ENCODE measurements around the gene MTCL1.

MTCL1 gene

DNA sequence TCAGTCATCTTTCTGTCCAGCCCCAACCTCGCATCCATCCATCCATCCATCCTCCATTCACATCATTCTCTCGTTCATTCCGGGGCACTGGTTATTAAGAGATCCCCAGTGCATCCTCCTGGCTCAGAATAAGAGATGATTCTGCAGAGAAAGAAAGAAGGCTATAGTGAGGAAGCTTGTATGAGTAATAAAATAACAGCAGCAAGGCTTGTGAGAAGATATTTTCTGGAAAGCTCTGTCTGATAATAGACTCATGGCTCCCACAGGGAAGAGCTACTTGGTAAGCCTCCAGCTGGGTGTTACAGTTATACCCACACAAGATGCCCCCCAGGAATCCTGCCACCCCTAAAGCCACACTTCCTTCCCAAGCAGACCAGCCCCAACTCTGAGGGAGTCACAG, 143.2 kb downstream of the MTCL1 start:
- TF ChIP-seq, protein P1, sequence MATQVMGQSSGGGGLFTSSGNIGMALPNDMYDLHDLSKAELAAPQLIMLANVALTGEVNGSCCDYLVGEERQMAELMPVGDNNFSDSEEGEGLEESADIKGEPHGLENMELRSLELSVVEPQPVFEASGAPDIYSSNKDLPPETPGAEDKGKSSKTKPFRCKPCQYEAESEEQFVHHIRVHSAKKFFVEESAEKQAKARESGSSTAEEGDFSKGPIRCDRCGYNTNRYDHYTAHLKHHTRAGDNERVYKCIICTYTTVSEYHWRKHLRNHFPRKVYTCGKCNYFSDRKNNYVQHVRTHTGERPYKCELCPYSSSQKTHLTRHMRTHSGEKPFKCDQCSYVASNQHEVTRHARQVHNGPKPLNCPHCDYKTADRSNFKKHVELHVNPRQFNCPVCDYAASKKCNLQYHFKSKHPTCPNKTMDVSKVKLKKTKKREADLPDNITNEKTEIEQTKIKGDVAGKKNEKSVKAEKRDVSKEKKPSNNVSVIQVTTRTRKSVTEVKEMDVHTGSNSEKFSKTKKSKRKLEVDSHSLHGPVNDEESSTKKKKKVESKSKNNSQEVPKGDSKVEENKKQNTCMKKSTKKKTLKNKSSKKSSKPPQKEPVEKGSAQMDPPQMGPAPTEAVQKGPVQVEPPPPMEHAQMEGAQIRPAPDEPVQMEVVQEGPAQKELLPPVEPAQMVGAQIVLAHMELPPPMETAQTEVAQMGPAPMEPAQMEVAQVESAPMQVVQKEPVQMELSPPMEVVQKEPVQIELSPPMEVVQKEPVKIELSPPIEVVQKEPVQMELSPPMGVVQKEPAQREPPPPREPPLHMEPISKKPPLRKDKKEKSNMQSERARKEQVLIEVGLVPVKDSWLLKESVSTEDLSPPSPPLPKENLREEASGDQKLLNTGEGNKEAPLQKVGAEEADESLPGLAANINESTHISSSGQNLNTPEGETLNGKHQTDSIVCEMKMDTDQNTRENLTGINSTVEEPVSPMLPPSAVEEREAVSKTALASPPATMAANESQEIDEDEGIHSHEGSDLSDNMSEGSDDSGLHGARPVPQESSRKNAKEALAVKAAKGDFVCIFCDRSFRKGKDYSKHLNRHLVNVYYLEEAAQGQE (IDR thresholded peaks at IDR 0.05; ENCODE audit: insufficient read depth in 1 of 2, low read depth in 2 of 2, low read length in 2 of 2): no peak
- no peak for TF ChIP-seq TAF1 (IDR thresholded peaks at IDR 0.05; ENCODE audit: borderline replicate concordance, insufficient read depth, low read length)

DNA sequence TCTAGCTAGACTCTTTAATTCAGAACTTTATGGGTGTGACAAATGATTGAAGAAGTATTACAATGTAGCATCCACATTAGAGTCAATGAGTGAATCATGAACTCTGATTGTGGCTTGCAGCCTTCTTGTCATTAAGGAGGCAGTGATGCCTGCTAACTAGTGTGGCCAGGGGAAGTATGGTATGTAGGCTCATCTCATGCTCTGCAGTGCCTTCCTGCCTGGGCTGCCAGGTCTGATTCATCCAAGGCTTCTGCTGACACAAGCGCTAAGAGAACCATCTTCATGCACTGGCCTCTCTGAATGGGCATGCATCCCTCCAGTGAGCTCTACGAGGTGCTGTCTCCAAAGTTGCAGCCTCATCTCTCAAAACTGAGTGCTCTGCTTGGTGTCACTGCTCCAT, 144.3 kb downstream of the MTCL1 start:
- no peak for TF ChIP-seq FOXP2 (optimal IDR thresholded peaks at IDR 0.05; ENCODE audit: borderline replicate concordance, extremely low read depth, extremely low read length, insufficient read depth)

DNA sequence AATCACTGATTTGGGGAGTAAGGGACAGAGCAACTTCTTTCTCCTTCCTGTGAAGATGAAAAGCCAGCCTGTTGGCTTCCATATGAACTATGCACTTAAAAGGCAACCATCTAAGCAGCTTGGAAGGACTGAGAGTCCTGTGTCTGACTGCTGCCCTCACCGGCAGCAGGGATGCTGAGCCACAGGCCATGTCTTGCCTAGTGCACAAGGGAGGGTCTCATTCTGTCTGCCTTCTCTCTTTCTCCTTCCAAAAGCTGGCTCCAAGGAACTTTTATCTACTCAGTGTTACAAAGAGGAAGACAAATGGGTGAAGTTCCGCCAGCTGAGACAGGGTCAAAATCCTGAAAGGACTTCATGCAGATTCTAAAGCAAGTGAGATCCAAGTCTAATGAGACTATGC, 146.3 kb downstream of the MTCL1 start:
- TF ChIP-seq SIN3A (IDR thresholded peaks at IDR 0.05; ENCODE audit: borderline replicate concordance, insufficient read depth, low read length) (no peak), POLR2AphosphoS5 (IDR thresholded peaks at IDR 0.05; ENCODE audit: low read depth, low read length) (no peak), TAF1 (IDR thresholded peaks at IDR 0.05; ENCODE audit: borderline replicate concordance, insufficient read depth, low read length) (no peak)
- TF ChIP-seq, protein P1 (IDR thresholded peaks at IDR 0.05; ENCODE audit: insufficient read depth in 1 of 2, low read depth in 2 of 2, low read length in 2 of 2): no peak

DNA sequence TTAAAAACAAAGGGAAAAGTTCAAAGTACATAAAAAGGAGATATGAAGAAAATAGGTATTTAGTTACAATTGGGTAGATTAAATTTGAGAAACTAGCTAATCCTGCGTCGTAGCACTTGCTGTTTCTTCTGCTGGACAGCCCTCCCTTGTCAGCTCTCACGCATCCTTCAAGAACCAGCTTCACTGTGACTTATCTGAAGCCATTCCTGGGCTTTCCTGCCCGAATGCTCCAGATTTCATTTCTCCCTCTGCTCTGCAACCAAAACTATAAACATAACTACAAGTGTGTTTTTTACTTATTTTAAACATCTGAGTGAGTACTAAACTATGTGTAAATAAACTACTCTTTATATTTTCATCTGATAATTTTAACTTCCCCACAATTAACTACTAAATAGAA, 149.2 kb downstream of the MTCL1 start:
- TF ChIP-seq POLR2AphosphoS5 (IDR thresholded peaks at IDR 0.05; ENCODE audit: low read depth, low read length): no peak
- TF ChIP-seq, protein P1 (IDR thresholded peaks at IDR 0.05; ENCODE audit: insufficient read depth in 1 of 2, low read depth in 2 of 2, low read length in 2 of 2): no peak
- TF ChIP-seq TAF1 (IDR thresholded peaks at IDR 0.05; ENCODE audit: borderline replicate concordance, insufficient read depth, low read length): no peak
- TF ChIP-seq SIN3A (IDR thresholded peaks at IDR 0.05; ENCODE audit: borderline replicate concordance, insufficient read depth, low read length): no peak
- no peak for TF ChIP-seq FOXP2 (optimal IDR thresholded peaks at IDR 0.05; ENCODE audit: borderline replicate concordance, extremely low read depth, extremely low read length, insufficient read depth)

DNA sequence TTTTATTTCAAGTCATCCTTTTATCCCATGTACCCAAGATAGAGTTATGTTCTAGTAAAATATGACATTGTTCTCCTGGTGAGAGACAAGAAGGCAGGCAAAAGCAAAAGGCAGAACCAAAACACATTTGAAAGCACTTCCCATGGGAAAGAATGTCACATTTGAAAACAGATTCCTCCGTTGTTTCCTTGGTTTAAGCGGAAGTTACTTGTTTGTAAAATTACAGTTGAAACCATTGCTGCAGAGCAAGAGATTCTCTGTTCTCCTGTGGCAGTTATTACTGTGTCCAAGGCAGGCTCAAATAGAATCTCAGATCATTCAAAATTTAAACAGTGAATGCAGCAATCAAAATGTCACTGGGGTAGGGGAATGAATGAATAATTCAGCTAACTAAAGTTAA, 149.6 kb downstream of the MTCL1 start:
- no peak for TF ChIP-seq POLR2AphosphoS5 (IDR thresholded peaks at IDR 0.05; ENCODE audit: low read depth, low read length)
- no peak for TF ChIP-seq SIN3A (IDR thresholded peaks at IDR 0.05; ENCODE audit: borderline replicate concordance, insufficient read depth, low read length)
- no peak for TF ChIP-seq TAF1 (IDR thresholded peaks at IDR 0.05; ENCODE audit: borderline replicate concordance, insufficient read depth, low read length)
- TF ChIP-seq, protein P1 (IDR thresholded peaks at IDR 0.05; ENCODE audit: insufficient read depth in 1 of 2, low read depth in 2 of 2, low read length in 2 of 2): no peak
- TF ChIP-seq FOXP2 (optimal IDR thresholded peaks at IDR 0.05; ENCODE audit: borderline replicate concordance, extremely low read depth, extremely low read length, insufficient read depth): no peak

Measured in PFSK-1 (cell line).